NB4 (cell line): Measurements from ENCODE around the gene HTR3E.

Source experiments
- CTCF ChIP-seq: IDR thresholded peaks from one replicate; pipeline ENCODE4 v1.5.1; 2012; ENCODE audit warnings: low read depth, low read length
- MYC ChIP-seq: IDR thresholded peaks from 2 replicates; pipeline ENCODE4 v1.6.1; 2011; ENCODE audit warnings: low read depth, low read length
- POLR2A ChIP-seq: IDR thresholded peaks from 2 replicates; pipeline ENCODE4 v1.6.1; 2011; ENCODE audit warnings: mild to moderate bottlenecking; ENCODE audit not compliant: insufficient read length; ENCODE audit errors: extremely low read depth

GRCh38 chr3:184134746-184135148, 37.9 kb downstream of the HTR3E start:
- TF ChIP-seq CTCF (no peak), POLR2A (no peak), MYC (no peak)
